ENCODE results near the gene IFNGR1. TPM values are rescaled to one million over a fixed set of nuclear protein-coding genes. Genes with fewer than 3 reads are reported as not detected.

IFNGR1 gene
- total and polyA plus RNA-seq, 10 of the 15 experiments (the other 5 are each of a cell fraction or from before 2014, with no cell fraction given), result 89.0 to 296 (median 138) TPM

GRCh38 chr6:137256350-137257103 is 37.3 kb upstream of the IFNGR1 start:
- WGBS (ENCODE audit: insufficient coverage, insufficient replicate concordance, low lambda C conversion rate, missing lambda C conversion rate), result 95% methylated on average over 1 of the region's 1 CpG
- in situ Hi-C loops (cut with MboI), result no loop called here
- peaks cover 9% of the 10 kb centered on the region for H3K4me1 ChIP-seq (ENCODE audit: control insufficient read depth, insufficient read depth, low read length)
- SMC1A ChIA-PET (ENCODE audit: uncharacterized antibody, unreplicated experiment), result interaction anchor here (0.5 to 2.7 kb wide), 15 partner anchors 10 to 153 kb away, joined by 3 to 17 read pairs (median 5); no protein-coding TSS in a partner anchor
- intact Hi-C loops (cut with micrococcal nuclease; ENCODE audit: unreplicated experiment), result no loop called here
- no peak overlapping the region for H3K27ac ChIP-seq (ENCODE audit: control insufficient read depth, insufficient read depth)
- peaks cover 11% of the 10 kb centered on the region for H3K9me3 ChIP-seq (replicated peaks; ENCODE audit: control insufficient read depth, insufficient read depth, low read length)
- FAIRE-seq (no peak), DNase-seq (ENCODE audit: low read depth, low spot score) (no peak), ATAC-seq (no peak)
- no peak overlapping the region for H3K4me3 ChIP-seq
- no peak for TF ChIP-seq RAD51 (IDR thresholded peaks at IDR 0.05)
- TF ChIP-seq ATF7 (IDR thresholded peaks at IDR 0.05; ENCODE audit: low read depth), result no peak
- TF ChIP-seq ZNF217 (IDR thresholded peaks at IDR 0.05), result no peak
- TF ChIP-seq TARDBP (IDR thresholded peaks at IDR 0.05; ENCODE audit: borderline replicate concordance), result no peak
- no peak for TF ChIP-seq BMI1 (IDR thresholded peaks at IDR 0.05; ENCODE audit: borderline replicate concordance)
- no peak for TF ChIP-seq KLF5 (IDR thresholded peaks at IDR 0.05; ENCODE audit: partially characterized antibody)
- TF ChIP-seq, protein P1, sequence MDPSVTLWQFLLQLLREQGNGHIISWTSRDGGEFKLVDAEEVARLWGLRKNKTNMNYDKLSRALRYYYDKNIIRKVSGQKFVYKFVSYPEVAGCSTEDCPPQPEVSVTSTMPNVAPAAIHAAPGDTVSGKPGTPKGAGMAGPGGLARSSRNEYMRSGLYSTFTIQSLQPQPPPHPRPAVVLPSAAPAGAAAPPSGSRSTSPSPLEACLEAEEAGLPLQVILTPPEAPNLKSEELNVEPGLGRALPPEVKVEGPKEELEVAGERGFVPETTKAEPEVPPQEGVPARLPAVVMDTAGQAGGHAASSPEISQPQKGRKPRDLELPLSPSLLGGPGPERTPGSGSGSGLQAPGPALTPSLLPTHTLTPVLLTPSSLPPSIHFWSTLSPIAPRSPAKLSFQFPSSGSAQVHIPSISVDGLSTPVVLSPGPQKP (IDR thresholded peaks at IDR 0.05; ENCODE audit: low read depth, low read length), result no peak
- TF ChIP-seq ZZZ3 (IDR thresholded peaks at IDR 0.05; ENCODE audit: control insufficient read depth, insufficient read length, low read depth), result no peak
- no peak for TF ChIP-seq NFYA (IDR thresholded peaks at IDR 0.05; ENCODE audit: borderline replicate concordance, low read depth, low read length)
- TF ChIP-seq NFYB (IDR thresholded peaks at IDR 0.05; ENCODE audit: insufficient read depth, low read depth, low read length), result no peak
- no peak for TF ChIP-seq ESRRA (IDR thresholded peaks at IDR 0.05; ENCODE audit: low read length)
- TF ChIP-seq BHLHE40 (IDR thresholded peaks at IDR 0.05; ENCODE audit: borderline replicate concordance in 1 of 2, low read depth in 2 of 2, low read length in 1 of 2), result no peak
- TF ChIP-seq MTA2 (IDR thresholded peaks at IDR 0.05; ENCODE audit: low read depth), result no peak
- no peaks in the 10 kb centered on the region for H3K79me2 ChIP-seq (ENCODE audit: control insufficient read depth, insufficient read depth, low read length)
- no peak overlapping the region for H3K9ac ChIP-seq (ENCODE audit: control insufficient read depth, insufficient read depth, low read length)
- H3K4me2 ChIP-seq (ENCODE audit: control insufficient read depth, insufficient read depth), result no peak overlapping the region
- CTCF ChIA-PET, result interaction anchor here (1.1 to 1.4 kb wide), 3 partner anchors 9 to 58 kb away, joined by 3 to 5 read pairs (median 3); no protein-coding TSS in a partner anchor
- H2AFZ ChIP-seq (ENCODE audit: control insufficient read depth, low read depth, low read length), result no peak overlapping the region
- POLR2A ChIA-PET, result interaction anchor here (0.6 to 4.1 kb wide), 4 partner anchors 9 to 559 kb away, joined by 3 to 20 read pairs (median 4); no protein-coding TSS in a partner anchor
- H4K20me1 ChIP-seq (ENCODE audit: control insufficient read depth, insufficient read depth), result no peaks in the 10 kb centered on the region
- no peaks in the 10 kb centered on the region for H3K27me3 ChIP-seq (replicated peaks in 1 of 2; ENCODE audit: control insufficient read depth in 2 of 2, insufficient read depth in 2 of 2, low read length in 1 of 2)
- RAD21 ChIA-PET (ENCODE audit: unreplicated experiment), result interaction anchor here (1.0 to 2.2 kb wide), 5 partner anchors 10 to 161 kb away, joined by 3 to 10 read pairs (median 3); no protein-coding TSS in a partner anchor
- BruUV-seq (replicated peaks), result no TSS peak
- H3K36me3 ChIP-seq (ENCODE audit: control insufficient read depth in 2 of 2, insufficient read depth in 2 of 2, low read length in 1 of 2), result no peaks in the 10 kb centered on the region

Measured in GM12878 (cell line).